Right atrium auricular region (tissue), 2 donors: Measurements from ENCODE around the gene ATP6V1B1. TPM values are rescaled to one million over a fixed set of nuclear protein-coding genes. Genes with fewer than 3 reads are reported as not detected.

Source experiments
- DNase-seq: peaks from one replicate; pipeline ENCODE4 v3.0.0-alpha.2; 2019; ENCODE audit warnings: low spot score
- H3K27ac ChIP-seq, 2 donors: fragments of 200-600 bp; sonication (generic); 1 replicate in 1 of 2; 2 replicates in 1 of 2; pipeline ENCODE4 v1.5.1; 2016 to 2019
- H3K27me3 ChIP-seq, 2 donors: fragments of 200-600 bp; sonication (generic); one replicate each; pipeline versions ENCODE4 v1.5.1 to v1.6.0; 2017 to 2019
- H3K36me3 ChIP-seq: fragments of 200-600 bp; sonication (generic); one replicate; pipeline ENCODE4 v1.5.1; 2016
- H3K4me1 ChIP-seq, 2 donors: fragments of 200-600 bp; sonication (generic); one replicate each; pipeline versions ENCODE4 v1.5.1 to v1.6.0; 2017 to 2019
- H3K4me3 ChIP-seq, 2 donors: fragments of 200-600 bp; sonication (generic); 1 replicate in 1 of 2; 2 replicates in 1 of 2; pipeline ENCODE4 v1.5.1; 2017 to 2019; ENCODE audit warnings: mild to moderate bottlenecking in 1 of 2, moderate library complexity in 1 of 2
- H3K9me3 ChIP-seq, 2 donors: fragments of 200-600 bp; sonication (generic); one replicate each; pipeline ENCODE4 v1.5.1; 2019
- CTCF ChIP-seq, 2 donors: fragments of 200-600 bp; sonication (generic); IDR thresholded peaks; one replicate each; pipeline ENCODE4 v1.5.1; 2019; ENCODE audit warnings: antibody characterized with exemption in 2 of 2
- total RNA-seq, 2 donors: library from RNA; depleted of rRNA; stranded (reverse); fragments of >200 nt; gene quantifications; one replicate each; pipeline ENCODE4 v1.1.0, GENCODE V29; 2016

The ATP6V1B1 gene
- total RNA-seq, 2 donors from 2014 or later, result not detected

GRCh38 chr2:70920367-70920715 is 15.4 kb upstream of the ATP6V1B1 start:
- Histone ChIP-seq H3K36me3 (no peaks in the 10 kb centered on the region), H3K9me3 (no peaks in the 10 kb centered on the region), H3K4me3 (no peak overlapping the region), H3K27me3 (no peaks in the 10 kb centered on the region), H3K4me1 (no peaks in the 10 kb centered on the region), H3K27ac (no peak overlapping the region)
- no peak for TF ChIP-seq CTCF (IDR thresholded peaks at IDR 0.05)
- DNase-seq, result no peak

- TF ChIP-seq CTCF (IDR thresholded peaks at IDR 0.05), result no peak
- Histone ChIP-seq H3K27ac (no peak overlapping the region), H3K4me1 (no peaks in the 10 kb centered on the region), H3K4me3 (no peak overlapping the region), H3K27me3 (no peaks in the 10 kb centered on the region), H3K9me3 (no peaks in the 10 kb centered on the region), H3K36me3 (no peaks in the 10 kb centered on the region)
- DNase-seq, result no peak
Observed at GRCh38 chr2:70921031-70921430, 14.7 kb upstream of the ATP6V1B1 start.

- Histone ChIP-seq H3K27ac (no peak overlapping the region), H3K36me3 (no peaks in the 10 kb centered on the region), H3K4me3 (no peak overlapping the region), H3K9me3 (no peaks in the 10 kb centered on the region), H3K27me3 (no peaks in the 10 kb centered on the region), H3K4me1 (no peaks in the 10 kb centered on the region)
- no peak for TF ChIP-seq CTCF (IDR thresholded peaks at IDR 0.05)
- no peak for DNase-seq
Observed at GRCh38 chr2:70921839-70922234, 13.9 kb upstream of the ATP6V1B1 start.

- no peaks in the 10 kb centered on the region for H3K4me1 ChIP-seq
- H3K27me3 ChIP-seq, result no peaks in the 10 kb centered on the region
- H3K4me3 ChIP-seq, result no peak overlapping the region
- no peak for DNase-seq
- H3K27ac ChIP-seq, result no peak overlapping the region
- H3K36me3 ChIP-seq, result no peaks in the 10 kb centered on the region
- TF ChIP-seq CTCF (IDR thresholded peaks at IDR 0.05), result no peak
- no peaks in the 10 kb centered on the region for H3K9me3 ChIP-seq
Observed at GRCh38 chr2:70922235-70923234, 13.2 kb upstream of the ATP6V1B1 start.

GRCh38 chr2:70923378-70924015 is 12.2 kb upstream of the ATP6V1B1 start:
- no peak for DNase-seq
- Histone ChIP-seq H3K36me3 (no peaks in the 10 kb centered on the region), H3K9me3 (no peaks in the 10 kb centered on the region), H3K4me3 (no peak overlapping the region), H3K27me3 (no peaks in the 10 kb centered on the region), H3K27ac (no peak overlapping the region), H3K4me1 (no peaks in the 10 kb centered on the region)
- no peak for TF ChIP-seq CTCF (IDR thresholded peaks at IDR 0.05)
